HuH-7 (cell line): ENCODE measurements around the gene RNF214.
"Not testable (repeated sequence)": the region's sequence is repeated elsewhere in the genome, so short reads cannot be mapped to it uniquely, and the experiment has no call there.

ENCODE experiments used
- DNase-seq: peaks from one replicate; pipeline ENCODE4 v3.0.0; 2011; ENCODE audit warnings: low spot score

RNF214 gene

GRCh38 chr11:117230999-117231841 lies 1.3 kb upstream of the RNF214 start:
- no peak for DNase-seq

- DNase-seq: peak; percentile 95
Measured at GRCh38 chr11:117231842-117232091, 704 bp upstream of the RNF214 start, which contains the start of gene PCSK7. TSS of gene PCSK7 (minus strand) at chr11:117232073. CDS start at chr11:117229844, 2,229 bp downstream.

GRCh38 chr11:117232911-117233409 lies 489 bp downstream of the RNF214 start:
- peak; percentile 39 for DNase-seq

- DNase-seq: no peak
Measured at GRCh38 chr11:117238221-117238620, 5.8 kb downstream of the RNF214 start.

- no peak for DNase-seq
Measured at GRCh38 chr11:117239295-117239694, 6.8 kb downstream of the RNF214 start.

- DNase-seq: no peak
Measured at GRCh38 chr11:117248341-117248740, 15.9 kb downstream of the RNF214 start.

GRCh38 chr11:117249571-117249970 lies 17.1 kb downstream of the RNF214 start:
- DNase-seq: no peak

- DNase-seq: no peak
Measured at GRCh38 chr11:117251506-117251905, 19.0 kb downstream of the RNF214 start.

GRCh38 chr11:117255966-117256365 lies 23.5 kb downstream of the RNF214 start:
- no peak for DNase-seq

GRCh38 chr11:117256573-117256972 lies 24.1 kb downstream of the RNF214 start:
- no peak for DNase-seq

GRCh38 chr11:117258576-117258975 lies 26.1 kb downstream of the RNF214 start:
- no peak for DNase-seq

- DNase-seq: no peak
Measured at GRCh38 chr11:117259417-117259816, 26.9 kb downstream of the RNF214 start.

- DNase-seq: not testable (repeated sequence)
Measured at GRCh38 chr11:117264624-117265323, 32.3 kb downstream of the RNF214 start.

- DNase-seq: no peak
Measured at GRCh38 chr11:117265745-117266144, 33.3 kb downstream of the RNF214 start.

GRCh38 chr11:117269856-117270255 lies 37.4 kb downstream of the RNF214 start:
- DNase-seq: no peak

- DNase-seq: no peak
Measured at GRCh38 chr11:117271208-117271607, 38.7 kb downstream of the RNF214 start.

GRCh38 chr11:117272175-117272574 lies 39.7 kb downstream of the RNF214 start:
- not testable (repeated sequence) for DNase-seq

GRCh38 chr11:117273550-117274289 lies 41.2 kb downstream of the RNF214 start:
- DNase-seq: no peak

GRCh38 chr11:117278347-117278746 lies 45.9 kb downstream of the RNF214 start:
- DNase-seq: no peak

- DNase-seq: no peak
Measured at GRCh38 chr11:117279711-117280376, 47.4 kb downstream of the RNF214 start.

- DNase-seq: no peak
Measured at GRCh38 chr11:117281159-117281558, 48.7 kb downstream of the RNF214 start.

- DNase-seq: no peak
Measured at GRCh38 chr11:117281869-117282268, 49.4 kb downstream of the RNF214 start.
